Vagina (tissue), 2 donors: ENCODE data around the gene DNAH9. TPM values are rescaled to one million over a fixed set of nuclear protein-coding genes. Genes with fewer than 3 reads are reported as not detected.

Source experiments
- DNase-seq, 2 donors: peaks; one replicate each; pipeline ENCODE4 v3.0.0-alpha.2; 2017; ENCODE audit errors: extremely low spot score in 2 of 2
- H3K27ac ChIP-seq: fragments of 200-600 bp; sonication (generic); one replicate; pipeline ENCODE4 v1.5.1; 2019
- H3K27me3 ChIP-seq: fragments of 200-600 bp; sonication (generic); one replicate; pipeline ENCODE4 v1.5.1; 2019
- H3K36me3 ChIP-seq, 2 donors: fragments of 200-600 bp; sonication (generic); one replicate each; pipeline ENCODE4 v1.5.1; 2017 to 2019
- H3K4me1 ChIP-seq: fragments of 200-600 bp; sonication (generic); one replicate; pipeline ENCODE4 v1.5.1; 2019
- H3K4me3 ChIP-seq, 2 donors: fragments of 200-600 bp; sonication (generic); 1 replicate in 1 of 2; 2 replicates in 1 of 2; pipeline ENCODE4 v1.5.1; 2016 to 2019
- H3K9me3 ChIP-seq: fragments of 200-600 bp; sonication (generic); one replicate; pipeline ENCODE4 v1.5.1; 2019
- POLR2A ChIP-seq, 2 donors: fragments of 450-650 bp; IDR thresholded peaks; one replicate each; pipeline ENCODE4 v1.6.1; 2017; ENCODE audit warnings: antibody characterized with exemption in 2 of 2, mild to moderate bottlenecking in 2 of 2, moderate library complexity in 2 of 2
- POLR2AphosphoS5 ChIP-seq, 2 donors: sonication (generic); formaldehyde crosslinking; IDR thresholded peaks; one replicate each; pipeline ENCODE4 v1.9.0; 2017; ENCODE audit warnings: antibody characterized with exemption in 2 of 2, mild to moderate bottlenecking in 2 of 2, low read depth in 1 of 2; ENCODE audit not compliant: insufficient read depth in 1 of 2
- intact Hi-C: fragments of 100-400 bp; cut with DNase I; formaldehyde crosslinking; loops from one replicate; pipeline ENCODE4 v1.15.1; 2023
- total RNA-seq: library from RNA; depleted of rRNA; stranded (reverse); fragments of >200 nt; gene quantifications from one replicate; pipeline ENCODE4 v1.2.3, GENCODE V29; 2016
- TF ChIP-seq, protein P1 (sequence below), 3 experiments: fragments of 450-650 bp in 2 of 3; fragments of 200-600 bp in 1 of 3; sonication (generic) in 1 of 3; IDR thresholded peaks; one replicate each; pipeline ENCODE4 v1.5.1; 2017 to 2019; ENCODE audit warnings: antibody characterized with exemption in 3 of 3, mild to moderate bottlenecking in 2 of 3, moderate library complexity in 2 of 3

Gene DNAH9
- total RNA-seq, 1 donor from 2014 or later = not detected

DNA sequence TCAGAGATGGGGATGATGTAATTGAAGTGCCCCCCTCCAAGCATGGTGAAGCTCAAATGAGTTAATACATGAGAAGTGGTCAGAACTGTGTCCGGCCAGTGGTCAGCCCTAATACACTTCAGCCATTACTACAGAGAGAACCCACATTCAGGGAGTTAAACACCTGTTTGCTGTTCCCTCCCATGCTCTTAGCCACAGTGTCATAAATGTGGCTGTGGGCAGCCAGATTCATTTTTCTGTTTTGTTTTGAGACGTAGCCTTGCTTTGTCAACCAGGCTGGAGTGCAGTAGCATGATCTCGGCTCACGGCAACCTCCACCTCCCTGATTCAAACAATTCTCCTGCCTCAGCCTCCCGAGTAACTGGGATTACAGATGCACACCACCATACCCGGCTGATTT lies 139.9 kb downstream of the DNAH9 start:
- TF ChIP-seq, protein P1, sequence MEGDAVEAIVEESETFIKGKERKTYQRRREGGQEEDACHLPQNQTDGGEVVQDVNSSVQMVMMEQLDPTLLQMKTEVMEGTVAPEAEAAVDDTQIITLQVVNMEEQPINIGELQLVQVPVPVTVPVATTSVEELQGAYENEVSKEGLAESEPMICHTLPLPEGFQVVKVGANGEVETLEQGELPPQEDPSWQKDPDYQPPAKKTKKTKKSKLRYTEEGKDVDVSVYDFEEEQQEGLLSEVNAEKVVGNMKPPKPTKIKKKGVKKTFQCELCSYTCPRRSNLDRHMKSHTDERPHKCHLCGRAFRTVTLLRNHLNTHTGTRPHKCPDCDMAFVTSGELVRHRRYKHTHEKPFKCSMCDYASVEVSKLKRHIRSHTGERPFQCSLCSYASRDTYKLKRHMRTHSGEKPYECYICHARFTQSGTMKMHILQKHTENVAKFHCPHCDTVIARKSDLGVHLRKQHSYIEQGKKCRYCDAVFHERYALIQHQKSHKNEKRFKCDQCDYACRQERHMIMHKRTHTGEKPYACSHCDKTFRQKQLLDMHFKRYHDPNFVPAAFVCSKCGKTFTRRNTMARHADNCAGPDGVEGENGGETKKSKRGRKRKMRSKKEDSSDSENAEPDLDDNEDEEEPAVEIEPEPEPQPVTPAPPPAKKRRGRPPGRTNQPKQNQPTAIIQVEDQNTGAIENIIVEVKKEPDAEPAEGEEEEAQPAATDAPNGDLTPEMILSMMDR (IDR thresholded peaks at IDR 0.05) = no peak
- TF ChIP-seq POLR2AphosphoS5 (IDR thresholded peaks at IDR 0.05; ENCODE audit: insufficient read depth in 1 of 2, low read depth in 1 of 2) (no peak), POLR2A (IDR thresholded peaks at IDR 0.05) (no peak)
- no peaks in the 10 kb centered on the region for H3K9me3 ChIP-seq
- intact Hi-C loops = no loop called here
- H3K36me3 ChIP-seq = no peaks in the 10 kb centered on the region
- no peaks in the 10 kb centered on the region for H3K27me3 ChIP-seq
- H3K4me1 ChIP-seq = no peaks in the 10 kb centered on the region
- no peak overlapping the region for H3K4me3 ChIP-seq
- H3K27ac ChIP-seq = no peak overlapping the region
- no peak for DNase-seq

DNA sequence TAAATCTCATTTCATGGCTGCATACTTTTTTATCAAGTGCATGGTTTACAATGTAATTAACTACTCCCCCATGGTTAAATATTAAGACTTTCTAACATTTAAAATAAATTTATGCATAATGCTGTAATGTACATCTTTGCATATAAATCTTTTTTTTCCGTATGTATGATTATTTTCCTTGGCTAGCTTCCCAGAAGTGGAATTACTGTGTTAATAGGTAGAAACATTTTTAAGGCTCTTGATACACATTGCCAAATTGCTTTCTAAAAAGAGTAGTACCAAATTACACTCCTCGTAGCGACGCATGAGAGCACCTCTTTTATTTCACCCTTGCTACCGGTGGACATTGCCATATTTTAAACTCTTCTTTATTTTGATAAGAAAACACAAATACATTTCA lies 141.1 kb downstream of the DNAH9 start:
- Histone ChIP-seq H3K4me1 (no peaks in the 10 kb centered on the region), H3K9me3 (no peaks in the 10 kb centered on the region), H3K36me3 (no peaks in the 10 kb centered on the region), H3K4me3 (no peak overlapping the region), H3K27me3 (no peaks in the 10 kb centered on the region), H3K27ac (no peak overlapping the region)
- intact Hi-C loops = no loop called here
- DNase-seq = no peak
- no peak for TF ChIP-seq POLR2AphosphoS5 (IDR thresholded peaks at IDR 0.05; ENCODE audit: insufficient read depth in 1 of 2, low read depth in 1 of 2)
- TF ChIP-seq POLR2A (IDR thresholded peaks at IDR 0.05) = no peak
- TF ChIP-seq, protein P1 (IDR thresholded peaks at IDR 0.05) = no peak

- Histone ChIP-seq H3K36me3 (no peaks in the 10 kb centered on the region), H3K4me3 (no peak overlapping the region), H3K4me1 (no peaks in the 10 kb centered on the region), H3K27me3 (no peaks in the 10 kb centered on the region), H3K27ac (no peak overlapping the region), H3K9me3 (no peaks in the 10 kb centered on the region)
- TF ChIP-seq POLR2AphosphoS5 (IDR thresholded peaks at IDR 0.05; ENCODE audit: insufficient read depth in 1 of 2, low read depth in 1 of 2) (no peak), POLR2A (IDR thresholded peaks at IDR 0.05) (no peak)
- TF ChIP-seq, protein P1 (IDR thresholded peaks at IDR 0.05) = no peak
- DNase-seq = no peak
- intact Hi-C loops = no loop called here
Measured at GRCh38 chr17:11739848-11740247, 141.6 kb downstream of the DNAH9 start.

- Histone ChIP-seq H3K9me3 (no peaks in the 10 kb centered on the region), H3K36me3 (no peaks in the 10 kb centered on the region), H3K27ac (no peak overlapping the region), H3K4me3 (no peak overlapping the region), H3K4me1 (no peaks in the 10 kb centered on the region), H3K27me3 (no peaks in the 10 kb centered on the region)
- TF ChIP-seq POLR2AphosphoS5 (IDR thresholded peaks at IDR 0.05; ENCODE audit: insufficient read depth in 1 of 2, low read depth in 1 of 2) = no peak
- intact Hi-C loops = no loop called here
- peak in 1 of 2 donors; percentile 22 for DNase-seq
Measured at GRCh38 chr17:11742886-11743285, 144.6 kb downstream of the DNAH9 start.

DNA sequence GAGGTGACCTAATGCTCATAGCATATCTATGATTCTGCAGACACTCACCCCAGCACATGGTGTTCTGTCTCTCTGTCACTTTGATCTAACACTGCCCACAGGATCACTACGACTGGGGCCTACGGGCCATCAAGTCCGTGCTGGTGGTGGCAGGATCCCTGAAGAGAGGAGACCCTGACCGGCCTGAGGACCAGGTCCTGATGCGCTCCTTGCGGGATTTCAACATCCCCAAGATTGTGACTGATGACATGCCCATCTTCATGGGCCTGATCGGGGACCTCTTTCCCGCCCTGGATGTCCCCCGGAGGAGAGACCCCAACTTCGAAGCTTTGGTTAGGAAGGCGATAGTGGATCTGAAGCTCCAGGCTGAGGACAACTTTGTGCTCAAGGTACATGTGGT lies 146.4 kb downstream of the DNAH9 start:
- no peak overlapping the region for H3K27ac ChIP-seq
- no peak for TF ChIP-seq POLR2A (IDR thresholded peaks at IDR 0.05)
- no peaks in the 10 kb centered on the region for H3K27me3 ChIP-seq
- H3K36me3 ChIP-seq = no peaks in the 10 kb centered on the region
- H3K9me3 ChIP-seq = no peaks in the 10 kb centered on the region
- peak in 1 of 2 donors; percentile 56 for DNase-seq
- intact Hi-C loops = no loop called here
- H3K4me3 ChIP-seq = no peak overlapping the region
- no peaks in the 10 kb centered on the region for H3K4me1 ChIP-seq

GRCh38 chr17:11747441-11747840 lies 149.2 kb downstream of the DNAH9 start:
- Histone ChIP-seq H3K4me3 (no peak overlapping the region), H3K9me3 (no peaks in the 10 kb centered on the region), H3K27ac (no peak overlapping the region), H3K27me3 (no peaks in the 10 kb centered on the region), H3K4me1 (no peaks in the 10 kb centered on the region), H3K36me3 (no peaks in the 10 kb centered on the region)
- DNase-seq = peak in 1 of 2 donors; percentile 56
- TF ChIP-seq, protein P1 (IDR thresholded peaks at IDR 0.05) = no peak
- TF ChIP-seq POLR2A (IDR thresholded peaks at IDR 0.05) (no peak), POLR2AphosphoS5 (IDR thresholded peaks at IDR 0.05; ENCODE audit: insufficient read depth in 1 of 2, low read depth in 1 of 2) (no peak)
- intact Hi-C loops = no loop called here
